Measurements from ENCODE around the gene ARHGAP8.
"Not testable (repeated sequence)": the region's sequence is repeated elsewhere in the genome, so short reads cannot be mapped to it uniquely, and the experiment has no call there.

The ARHGAP8 gene

DNA sequence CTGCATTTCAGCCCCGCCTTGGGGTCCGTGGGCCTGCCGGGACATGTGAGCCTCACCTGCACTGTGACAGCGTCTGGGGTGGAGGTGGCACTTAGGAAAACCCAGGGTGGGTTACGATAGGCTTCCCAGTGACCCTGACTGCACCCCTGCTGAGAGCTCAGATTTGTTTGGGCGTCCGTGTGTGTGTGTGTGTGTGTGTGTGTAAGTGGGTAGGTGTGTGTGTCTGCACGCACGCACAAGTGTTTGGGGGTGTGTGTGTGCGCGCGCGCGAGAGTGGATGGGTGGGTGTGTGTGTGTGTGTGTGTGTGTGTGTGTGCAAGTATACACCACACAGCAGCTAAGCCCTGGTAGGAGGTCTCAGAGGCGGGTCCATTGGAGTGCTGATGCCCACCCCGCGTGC is 12.1 kb upstream of the ARHGAP8 start:
- DNase-seq: no peak

- DNase-seq: no peak
Observed at GRCh38 chr22:44741929-44742328, 10.4 kb upstream of the ARHGAP8 start.

- no peak for DNase-seq
Observed at GRCh38 chr22:44743247-44743646, 9.1 kb upstream of the ARHGAP8 start.

- no peak for DNase-seq
Observed at GRCh38 chr22:44743804-44744211, 8.6 kb upstream of the ARHGAP8 start.

GRCh38 chr22:44745853-44746789 is 6.3 kb upstream of the ARHGAP8 start:
- no peak for DNase-seq

DNA sequence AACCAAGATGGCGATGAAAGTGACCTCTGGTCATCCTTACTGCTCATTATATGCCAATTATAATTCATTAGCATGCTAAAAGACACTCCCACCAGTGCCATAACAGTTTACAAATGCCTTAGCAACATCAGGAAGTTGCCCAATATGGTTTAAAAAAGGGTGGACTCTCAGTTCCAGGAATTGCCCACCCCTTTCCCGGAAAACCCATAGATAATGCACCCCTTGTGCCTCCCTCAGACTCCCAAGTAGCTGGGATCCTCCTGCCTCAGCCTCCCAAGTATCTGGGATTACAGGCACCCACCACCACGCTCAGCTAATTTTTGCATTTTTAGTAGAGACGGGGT is 4.6 kb upstream of the ARHGAP8 start:
- not testable (repeated sequence) for DNase-seq

DNA sequence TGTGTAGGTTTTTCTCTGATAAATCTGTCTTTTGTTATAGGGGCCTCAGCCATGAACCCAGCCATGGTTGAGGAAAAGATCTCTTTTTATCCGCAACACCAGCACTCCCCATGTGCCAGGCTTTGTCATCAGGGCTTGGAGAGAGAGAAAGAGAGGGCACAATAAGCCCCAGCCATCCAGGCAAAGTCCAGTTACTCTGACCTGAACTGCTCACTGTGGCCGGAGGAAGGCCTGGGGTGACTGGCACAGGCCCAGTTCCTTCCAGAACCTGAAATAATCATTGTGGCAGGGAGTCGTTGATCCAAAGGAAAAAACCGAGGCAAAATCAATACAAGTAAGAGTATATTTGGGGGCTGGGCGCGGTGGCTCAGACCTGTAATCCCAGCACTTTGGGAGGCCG is 3.9 kb upstream of the ARHGAP8 start:
- no peak for DNase-seq

DNA sequence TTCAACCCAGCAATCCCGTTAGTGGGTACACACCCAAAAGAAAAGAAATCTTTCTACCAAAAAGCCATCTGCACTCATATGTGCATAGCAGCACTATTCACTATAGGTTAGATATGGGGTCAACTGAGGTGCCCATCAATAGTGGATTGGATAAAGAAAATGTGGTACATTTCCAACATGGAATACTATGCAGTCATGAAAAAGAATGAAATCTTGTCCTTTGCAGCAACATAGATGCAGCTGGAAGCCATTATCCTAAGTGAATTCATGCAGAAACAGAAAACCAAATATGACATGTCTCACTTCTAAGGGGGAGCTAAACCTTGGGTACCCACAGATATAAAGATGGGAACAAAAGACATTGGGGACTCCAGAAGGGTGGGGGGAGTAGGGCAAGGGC is 1.9 kb upstream of the ARHGAP8 start:
- no peak for DNase-seq

DNA sequence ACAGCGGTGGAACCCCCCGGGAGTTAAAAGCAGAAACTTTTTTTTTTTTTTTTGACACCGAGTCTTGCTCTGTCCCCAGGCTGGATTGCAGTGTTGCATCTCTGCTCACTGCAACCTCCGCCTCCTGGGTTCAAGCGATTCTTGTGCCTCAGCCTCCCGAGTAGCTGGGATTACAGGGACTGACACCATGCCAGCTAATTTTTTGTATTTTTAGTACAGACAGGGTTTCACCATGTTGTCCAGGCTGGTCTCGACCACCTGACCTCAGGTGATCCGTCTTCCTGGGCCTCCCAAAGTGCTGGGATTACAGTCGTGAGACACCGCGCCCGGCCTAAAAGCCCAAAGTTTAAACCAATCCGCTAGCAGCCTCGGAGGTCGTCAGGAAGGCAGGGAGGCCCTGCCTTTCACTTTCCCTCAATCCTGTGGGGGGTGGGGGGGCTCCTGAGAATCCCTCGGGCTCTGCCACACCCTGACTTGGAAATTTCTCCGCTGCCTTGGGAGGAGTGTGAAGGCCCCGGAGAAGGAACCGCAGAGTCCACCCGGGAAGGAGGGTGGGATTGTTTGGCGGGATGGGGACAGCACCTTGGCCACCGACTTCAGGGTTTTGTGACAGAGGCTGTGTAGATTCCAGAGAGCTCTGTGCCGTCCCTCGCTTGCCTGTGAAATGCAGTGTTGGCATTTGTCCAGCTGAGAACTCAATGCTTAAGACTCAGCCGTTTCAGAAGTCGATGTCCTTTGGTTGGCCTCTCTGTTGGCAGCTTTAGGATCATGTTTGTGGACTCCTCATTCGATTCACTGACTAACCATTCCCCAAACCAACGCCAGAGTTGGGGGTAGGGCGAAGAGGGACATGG is 1.0 kb downstream of the ARHGAP8 start:
- DNase-seq: no peak

DNA sequence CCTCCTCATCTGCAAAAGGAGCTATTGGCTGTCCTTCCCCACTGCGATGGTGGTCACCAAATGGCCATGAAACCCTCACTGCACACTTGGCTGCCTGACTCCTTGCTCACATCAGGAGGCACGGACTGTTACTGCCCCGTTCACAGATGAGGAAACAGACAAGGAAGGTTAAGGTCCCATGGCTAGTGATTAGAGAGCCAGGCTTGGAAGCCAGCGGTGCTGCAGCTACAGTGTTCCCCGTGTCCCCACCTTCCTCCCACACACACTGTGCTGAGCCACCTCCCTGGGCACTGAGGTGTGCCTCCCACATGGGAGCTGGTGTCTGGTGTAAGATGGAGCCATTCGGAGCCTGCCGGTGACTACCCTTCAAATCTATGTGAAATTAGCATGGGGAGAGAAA is 2.6 kb downstream of the ARHGAP8 start:
- DNase-seq: no peak

DNA sequence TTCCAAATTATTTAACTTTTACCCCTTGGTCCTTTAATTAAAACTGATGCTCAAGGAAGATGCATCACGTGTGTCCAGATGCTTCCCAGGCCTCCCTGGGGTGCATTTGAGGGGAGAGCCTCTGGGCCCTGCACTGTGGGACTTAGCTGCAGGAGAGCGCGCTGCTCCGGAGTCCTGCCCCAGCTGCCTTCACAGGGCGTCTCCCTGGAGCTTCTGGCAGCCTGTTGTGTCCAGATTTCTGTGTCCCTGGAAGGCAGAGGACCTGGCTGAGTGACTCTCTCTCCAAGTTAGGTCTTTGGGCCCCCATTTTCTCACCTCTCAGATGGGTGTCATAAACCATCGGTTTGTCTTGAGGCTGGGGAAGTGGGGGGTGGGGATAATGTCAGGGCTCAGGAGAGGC is 3.0 kb downstream of the ARHGAP8 start:
- DNase-seq: no peak

DNA sequence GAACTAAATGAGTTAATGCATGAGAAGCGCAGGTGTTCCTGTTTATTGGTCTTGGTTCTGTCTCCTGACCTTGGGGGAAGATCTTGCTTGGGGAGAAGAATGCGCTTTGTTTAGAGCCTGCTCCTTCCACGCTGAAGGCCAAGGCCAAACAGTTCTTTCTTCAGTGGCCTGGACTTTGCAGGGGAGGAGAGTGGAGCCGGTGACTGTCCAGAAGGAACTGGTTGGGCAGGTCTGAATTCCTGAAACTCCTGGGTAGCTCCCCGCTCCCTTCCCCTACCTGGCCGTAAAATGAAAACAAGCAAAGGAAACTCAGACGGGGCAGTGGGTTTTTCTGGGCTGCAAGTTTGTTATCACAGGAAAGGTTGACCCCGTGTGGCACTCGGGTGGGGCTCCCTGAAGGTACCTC is 3.6 kb downstream of the ARHGAP8 start:
- no peak for DNase-seq

- no peak for DNase-seq
Observed at GRCh38 chr22:44758344-44758973, 6.1 kb downstream of the ARHGAP8 start.

- no peak for DNase-seq
Observed at GRCh38 chr22:44759001-44759400, 6.6 kb downstream of the ARHGAP8 start.

DNA sequence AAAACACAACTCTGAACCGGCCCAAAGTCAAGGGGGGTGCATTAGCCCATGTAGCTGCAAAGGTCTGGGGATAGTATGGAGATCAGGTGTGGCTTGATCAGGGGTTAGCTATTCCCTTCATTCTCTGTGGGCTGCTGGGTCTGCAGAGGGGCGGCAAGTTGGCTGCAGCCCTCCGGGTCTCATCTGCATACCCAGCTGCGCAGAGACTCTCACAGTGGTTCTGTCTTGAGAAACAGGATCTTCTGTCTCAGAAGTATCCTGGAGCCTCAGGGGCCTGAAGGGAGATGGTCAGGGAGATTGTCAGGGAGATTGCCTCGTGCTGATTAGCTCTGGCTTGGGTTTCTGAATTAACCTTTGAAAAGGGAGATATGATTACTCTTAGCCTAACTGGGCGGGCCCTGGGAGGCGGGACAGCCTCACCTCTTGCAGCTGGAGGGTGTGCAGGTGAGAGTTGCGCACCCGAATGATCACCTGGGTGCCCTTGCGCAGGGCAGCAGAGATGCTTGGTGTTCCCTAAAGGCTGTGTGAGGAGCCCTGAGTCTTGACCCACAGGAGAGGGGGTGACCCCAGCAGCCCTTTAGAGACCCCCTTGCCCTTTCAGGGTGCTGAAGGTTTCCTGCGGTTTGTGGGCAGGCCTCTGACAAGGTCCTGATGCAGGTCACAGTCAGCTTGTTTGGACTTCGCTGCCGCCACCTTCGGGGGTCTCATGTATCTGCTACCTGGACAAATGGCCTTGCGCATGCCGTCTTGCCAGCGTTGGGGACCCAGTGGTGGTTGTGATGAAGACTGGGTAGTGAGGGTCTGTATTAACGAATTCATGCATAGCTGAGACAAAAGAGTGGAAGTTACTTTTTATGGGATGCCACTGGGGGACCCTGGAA is 7.3 kb downstream of the ARHGAP8 start:
- DNase-seq: no peak

DNA sequence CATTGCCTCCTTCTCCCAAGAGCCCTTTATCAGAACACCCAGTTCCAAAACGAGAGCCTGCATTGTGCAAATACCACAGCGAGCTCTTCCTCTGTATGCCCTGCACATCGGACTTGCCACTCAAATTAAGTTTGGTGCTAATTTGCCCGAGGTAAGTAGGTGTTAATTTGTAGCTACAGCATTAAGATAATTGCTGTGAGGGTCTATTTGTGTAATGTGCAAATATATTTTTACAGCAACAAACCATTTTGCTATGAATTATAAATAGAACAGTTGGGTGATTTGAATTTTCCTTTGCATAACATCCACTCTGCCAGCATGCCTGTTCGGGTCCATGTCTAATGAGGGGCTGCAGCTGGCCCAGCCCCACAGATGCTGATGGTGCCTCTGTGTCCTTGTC is 8.1 kb downstream of the ARHGAP8 start:
- no peak for DNase-seq

- DNase-seq: no peak
Observed at GRCh38 chr22:44761025-44761424, 8.7 kb downstream of the ARHGAP8 start.

- no peak for DNase-seq
Observed at GRCh38 chr22:44764373-44764772, 12.0 kb downstream of the ARHGAP8 start.

DNA sequence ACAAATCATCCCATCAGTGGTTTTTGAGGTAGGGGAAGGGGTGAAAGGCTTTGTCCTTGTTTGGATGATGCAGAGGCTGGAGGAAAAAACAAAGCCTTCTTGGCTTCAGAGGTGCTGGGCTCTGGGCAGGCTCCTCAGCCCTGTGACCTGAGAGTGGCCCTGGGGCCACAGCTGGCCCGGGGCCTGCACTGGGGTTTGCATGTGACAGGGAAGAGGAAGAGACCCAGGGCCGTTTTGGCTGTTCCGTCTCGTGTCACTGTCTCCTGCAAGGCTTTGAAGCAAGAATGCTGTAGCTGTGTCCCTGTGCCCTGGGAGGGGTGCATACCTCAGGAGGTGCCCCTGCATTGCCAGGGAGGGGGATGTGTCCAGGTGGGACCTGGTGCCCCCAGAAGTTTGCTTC is 12.6 kb downstream of the ARHGAP8 start:
- no peak for DNase-seq

DNA sequence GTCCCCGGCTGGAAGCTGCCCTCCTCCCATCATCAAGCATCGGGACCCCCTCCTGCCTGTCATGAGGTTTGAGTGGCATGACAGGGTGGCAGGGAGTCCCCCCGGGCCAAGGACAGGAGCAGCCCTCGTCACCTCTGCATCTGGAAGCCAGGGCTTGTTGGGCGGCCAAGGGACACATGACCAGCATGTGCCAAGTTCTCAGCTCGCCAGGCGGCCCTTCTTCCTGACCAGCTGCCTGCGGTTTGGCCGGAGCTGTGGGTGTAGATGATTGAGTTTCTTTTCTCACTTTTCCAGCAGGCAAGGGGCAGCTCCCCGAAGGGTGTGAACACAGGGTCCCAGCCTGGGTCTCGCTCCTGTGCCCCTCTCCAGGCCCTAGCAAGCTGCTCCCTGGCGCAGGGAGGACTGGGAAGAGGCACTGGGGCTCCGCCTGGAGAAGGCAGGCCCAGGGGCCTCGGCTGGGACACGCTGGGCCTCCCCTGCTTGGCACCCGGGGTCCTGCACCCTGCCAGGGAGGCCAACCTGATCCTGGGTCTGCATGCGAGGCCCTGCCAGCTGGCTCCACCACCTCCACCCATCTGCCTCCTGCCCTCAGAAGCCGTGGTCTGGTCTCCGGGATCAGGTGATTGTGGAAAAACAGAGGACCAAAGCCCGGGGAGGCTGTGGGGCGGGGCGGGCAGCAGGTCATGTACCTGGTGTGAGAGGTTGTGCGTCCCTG is 13.4 kb downstream of the ARHGAP8 start:
- DNase-seq: no peak

DNA sequence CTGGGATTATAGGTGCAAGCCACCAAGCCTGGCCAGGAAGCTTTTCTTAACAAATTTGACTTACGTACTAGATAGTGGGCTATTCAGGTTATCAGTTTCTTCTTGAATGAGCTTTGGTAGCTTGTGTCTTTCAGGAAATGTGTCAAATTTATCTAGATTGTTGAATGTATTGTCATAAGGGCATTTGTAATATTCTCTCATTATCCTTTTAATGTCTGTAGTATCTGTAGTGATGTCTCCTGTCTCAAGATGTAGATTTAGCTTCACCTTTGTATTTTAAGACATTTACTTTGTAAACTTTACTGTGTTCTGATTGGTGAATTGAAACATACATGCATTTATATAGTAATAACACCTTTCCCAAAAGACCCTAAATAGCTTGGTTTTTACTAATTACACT is 20.7 kb downstream of the ARHGAP8 start:
- DNase-seq: no peak

GRCh38 chr22:44775862-44776261 is 23.5 kb downstream of the ARHGAP8 start:
- no peak for DNase-seq
